ENCODE data around the gene GLT1D1.

The GLT1D1 gene

GRCh38 chr12:128942960-128943477 is 89.7 kb downstream of the GLT1D1 start:
- no peak for TF ChIP-seq RAD21 (IDR thresholded peaks at IDR 0.05; ENCODE audit: low read depth)
- TF ChIP-seq, protein P1, sequence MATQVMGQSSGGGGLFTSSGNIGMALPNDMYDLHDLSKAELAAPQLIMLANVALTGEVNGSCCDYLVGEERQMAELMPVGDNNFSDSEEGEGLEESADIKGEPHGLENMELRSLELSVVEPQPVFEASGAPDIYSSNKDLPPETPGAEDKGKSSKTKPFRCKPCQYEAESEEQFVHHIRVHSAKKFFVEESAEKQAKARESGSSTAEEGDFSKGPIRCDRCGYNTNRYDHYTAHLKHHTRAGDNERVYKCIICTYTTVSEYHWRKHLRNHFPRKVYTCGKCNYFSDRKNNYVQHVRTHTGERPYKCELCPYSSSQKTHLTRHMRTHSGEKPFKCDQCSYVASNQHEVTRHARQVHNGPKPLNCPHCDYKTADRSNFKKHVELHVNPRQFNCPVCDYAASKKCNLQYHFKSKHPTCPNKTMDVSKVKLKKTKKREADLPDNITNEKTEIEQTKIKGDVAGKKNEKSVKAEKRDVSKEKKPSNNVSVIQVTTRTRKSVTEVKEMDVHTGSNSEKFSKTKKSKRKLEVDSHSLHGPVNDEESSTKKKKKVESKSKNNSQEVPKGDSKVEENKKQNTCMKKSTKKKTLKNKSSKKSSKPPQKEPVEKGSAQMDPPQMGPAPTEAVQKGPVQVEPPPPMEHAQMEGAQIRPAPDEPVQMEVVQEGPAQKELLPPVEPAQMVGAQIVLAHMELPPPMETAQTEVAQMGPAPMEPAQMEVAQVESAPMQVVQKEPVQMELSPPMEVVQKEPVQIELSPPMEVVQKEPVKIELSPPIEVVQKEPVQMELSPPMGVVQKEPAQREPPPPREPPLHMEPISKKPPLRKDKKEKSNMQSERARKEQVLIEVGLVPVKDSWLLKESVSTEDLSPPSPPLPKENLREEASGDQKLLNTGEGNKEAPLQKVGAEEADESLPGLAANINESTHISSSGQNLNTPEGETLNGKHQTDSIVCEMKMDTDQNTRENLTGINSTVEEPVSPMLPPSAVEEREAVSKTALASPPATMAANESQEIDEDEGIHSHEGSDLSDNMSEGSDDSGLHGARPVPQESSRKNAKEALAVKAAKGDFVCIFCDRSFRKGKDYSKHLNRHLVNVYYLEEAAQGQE (IDR thresholded peaks at IDR 0.05; ENCODE audit: low read depth) = no peak

DNA sequence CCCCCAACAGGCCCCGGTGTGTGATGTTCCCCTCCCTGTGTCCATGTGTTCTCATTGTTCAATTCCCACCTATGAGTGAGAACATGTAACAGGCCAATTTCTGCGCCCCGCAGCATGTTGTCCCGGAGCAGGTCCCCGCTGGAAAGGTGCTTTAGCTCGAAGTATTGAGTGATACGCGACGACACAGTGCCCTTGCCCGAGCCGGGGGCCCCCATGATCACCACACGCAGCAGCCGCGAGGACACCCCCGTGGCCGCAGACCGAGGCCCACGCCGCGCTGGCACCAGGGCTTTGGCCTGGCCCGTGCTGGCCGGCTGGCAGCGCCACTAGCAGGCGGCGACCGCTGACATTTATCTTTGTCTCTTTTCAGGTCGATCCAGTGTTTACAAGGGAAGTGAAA is 91.7 kb downstream of the GLT1D1 start:
- TF ChIP-seq NFIC (IDR thresholded peaks at IDR 0.05) (no peak), TCF12 (IDR thresholded peaks at IDR 0.05; ENCODE audit: low read depth) (no peak), RAD21 (IDR thresholded peaks at IDR 0.05; ENCODE audit: low read depth) (no peak), EP300 (IDR thresholded peaks at IDR 0.05; ENCODE audit: borderline replicate concordance) (no peak)

GRCh38 chr12:128947209-128947608 is 93.9 kb downstream of the GLT1D1 start:
- TF ChIP-seq EP300 (IDR thresholded peaks at IDR 0.05; ENCODE audit: borderline replicate concordance) = no peak
- no peak for TF ChIP-seq YY1 (IDR thresholded peaks at IDR 0.05; ENCODE audit: low read depth)
- TF ChIP-seq FOXM1 (IDR thresholded peaks at IDR 0.05; ENCODE audit: borderline replicate concordance, low read depth) = no peak
- TF ChIP-seq NFIC (IDR thresholded peaks at IDR 0.05) = no peak
- TF ChIP-seq TAF1 (IDR thresholded peaks at IDR 0.05; ENCODE audit: low read depth) = no peak
- TF ChIP-seq, protein P2, sequence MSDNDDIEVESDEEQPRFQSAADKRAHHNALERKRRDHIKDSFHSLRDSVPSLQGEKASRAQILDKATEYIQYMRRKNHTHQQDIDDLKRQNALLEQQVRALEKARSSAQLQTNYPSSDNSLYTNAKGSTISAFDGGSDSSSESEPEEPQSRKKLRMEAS (IDR thresholded peaks at IDR 0.05) = no peak
- no peak for TF ChIP-seq CREB1 (IDR thresholded peaks at IDR 0.05; ENCODE audit: low read depth)

- TF ChIP-seq TCF12 (IDR thresholded peaks at IDR 0.05; ENCODE audit: low read depth) (no peak), EP300 (IDR thresholded peaks at IDR 0.05; ENCODE audit: borderline replicate concordance) (no peak), RAD21 (IDR thresholded peaks at IDR 0.05; ENCODE audit: low read depth) (no peak), YY1 (IDR thresholded peaks at IDR 0.05; ENCODE audit: low read depth) (no peak), EGR1 (IDR thresholded peaks at IDR 0.05) (no peak), CREB1 (IDR thresholded peaks at IDR 0.05; ENCODE audit: low read depth) (no peak), ZBTB7A (IDR thresholded peaks at IDR 0.05; ENCODE audit: low read depth) (no peak), CEBPB (IDR thresholded peaks at IDR 0.05) (no peak)
- TF ChIP-seq, protein P2 (IDR thresholded peaks at IDR 0.05) = no peak
Measured at GRCh38 chr12:128949086-128949485, 95.8 kb downstream of the GLT1D1 start.

GRCh38 chr12:128951448-128951847 is 98.2 kb downstream of the GLT1D1 start:
- TF ChIP-seq CREB1 (IDR thresholded peaks at IDR 0.05; ENCODE audit: low read depth) = no peak
- no peak for TF ChIP-seq TCF12 (IDR thresholded peaks at IDR 0.05; ENCODE audit: low read depth)
- TF ChIP-seq, protein P2 (IDR thresholded peaks at IDR 0.05) = no peak

GRCh38 chr12:128956755-128957154 is 103.5 kb downstream of the GLT1D1 start:
- TF ChIP-seq EP300 (IDR thresholded peaks at IDR 0.05; ENCODE audit: borderline replicate concordance) (no peak), TEAD4 (IDR thresholded peaks at IDR 0.05) (no peak), TCF12 (IDR thresholded peaks at IDR 0.05; ENCODE audit: low read depth) (no peak), CREB1 (IDR thresholded peaks at IDR 0.05; ENCODE audit: low read depth) (no peak), TAF1 (IDR thresholded peaks at IDR 0.05; ENCODE audit: low read depth) (no peak), ZBTB7A (IDR thresholded peaks at IDR 0.05; ENCODE audit: low read depth) (no peak), NFIC (IDR thresholded peaks at IDR 0.05) (no peak), RAD21 (IDR thresholded peaks at IDR 0.05; ENCODE audit: low read depth) (no peak), EGR1 (IDR thresholded peaks at IDR 0.05) (no peak), YY1 (IDR thresholded peaks at IDR 0.05; ENCODE audit: low read depth) (no peak), FOXM1 (IDR thresholded peaks at IDR 0.05; ENCODE audit: borderline replicate concordance, low read depth) (no peak), CEBPB (IDR thresholded peaks at IDR 0.05) (no peak)
- TF ChIP-seq, protein P1 (IDR thresholded peaks at IDR 0.05; ENCODE audit: low read depth) = no peak
- TF ChIP-seq, protein P3, sequence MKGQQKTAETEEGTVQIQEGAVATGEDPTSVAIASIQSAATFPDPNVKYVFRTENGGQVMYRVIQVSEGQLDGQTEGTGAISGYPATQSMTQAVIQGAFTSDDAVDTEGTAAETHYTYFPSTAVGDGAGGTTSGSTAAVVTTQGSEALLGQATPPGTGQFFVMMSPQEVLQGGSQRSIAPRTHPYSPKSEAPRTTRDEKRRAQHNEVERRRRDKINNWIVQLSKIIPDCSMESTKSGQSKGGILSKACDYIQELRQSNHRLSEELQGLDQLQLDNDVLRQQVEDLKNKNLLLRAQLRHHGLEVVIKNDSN (IDR thresholded peaks at IDR 0.05) = no peak
- TF ChIP-seq, protein P2 (IDR thresholded peaks at IDR 0.05) = no peak

DNA sequence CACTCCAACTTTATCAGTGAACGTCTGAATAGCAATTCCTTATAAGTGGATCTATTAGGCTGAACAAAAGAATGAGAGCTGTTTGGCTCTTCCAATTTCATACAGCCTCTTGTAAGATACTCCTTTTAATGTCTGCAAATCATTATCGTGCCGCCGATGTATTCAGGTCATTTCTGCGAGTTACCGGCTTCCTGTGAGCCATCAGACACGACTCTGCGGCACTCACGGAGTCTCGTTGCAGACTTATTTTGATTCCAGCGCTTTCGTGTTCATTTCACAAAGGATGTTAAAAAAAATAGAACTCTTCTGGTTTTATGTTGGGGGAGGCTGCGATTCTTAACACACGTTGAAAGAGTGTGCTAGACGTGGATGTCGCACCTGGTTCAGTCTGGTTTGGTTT is 106.6 kb downstream of the GLT1D1 start:
- TF ChIP-seq EP300 (IDR thresholded peaks at IDR 0.05; ENCODE audit: borderline replicate concordance) (no peak), RAD21 (IDR thresholded peaks at IDR 0.05; ENCODE audit: low read depth) (no peak), TAF1 (IDR thresholded peaks at IDR 0.05; ENCODE audit: low read depth) (no peak), NFIC (IDR thresholded peaks at IDR 0.05) (no peak), CREB1 (IDR thresholded peaks at IDR 0.05; ENCODE audit: low read depth) (no peak)
- TF ChIP-seq, protein P1 (IDR thresholded peaks at IDR 0.05; ENCODE audit: low read depth) = no peak
